ENCODE measurements around the gene HNRNPC. TPM values are rescaled to one million over a fixed set of nuclear protein-coding genes. Genes with fewer than 3 reads are reported as not detected.

Gene HNRNPC
- total RNA-seq, 1 donor, result 671 TPM

DNA sequence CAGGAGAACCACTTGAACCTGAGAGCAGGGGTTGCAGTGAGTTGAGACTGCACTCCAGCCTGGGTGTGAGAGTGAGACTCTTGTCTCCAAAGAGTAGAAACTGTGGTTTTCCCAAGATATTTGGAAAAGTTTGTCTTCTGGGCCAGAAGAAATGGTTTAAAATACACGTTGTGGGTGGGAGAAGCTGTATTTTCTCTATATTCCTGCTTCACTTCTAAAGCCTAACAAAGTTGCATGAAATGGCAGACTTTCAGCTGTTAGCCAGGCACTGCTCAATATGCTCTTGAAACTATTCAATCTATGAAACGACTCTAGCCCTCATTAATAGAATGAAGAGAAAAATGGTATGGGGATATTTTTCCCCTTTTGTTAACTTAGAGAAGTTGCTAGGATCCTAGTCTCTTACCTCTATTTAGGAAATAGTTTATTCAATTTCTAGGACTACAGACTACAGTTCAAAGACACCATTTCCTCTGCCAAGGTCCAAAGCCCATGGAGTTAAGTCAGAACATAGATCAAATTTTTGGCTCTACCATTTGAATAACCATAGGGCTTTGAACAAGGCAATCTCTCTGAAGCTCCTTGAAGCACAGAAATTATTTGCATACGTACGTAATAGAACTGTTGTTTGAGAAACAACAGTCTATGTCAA lies 64.1 kb downstream of the HNRNPC start:
- TF ChIP-seq, protein P1, sequence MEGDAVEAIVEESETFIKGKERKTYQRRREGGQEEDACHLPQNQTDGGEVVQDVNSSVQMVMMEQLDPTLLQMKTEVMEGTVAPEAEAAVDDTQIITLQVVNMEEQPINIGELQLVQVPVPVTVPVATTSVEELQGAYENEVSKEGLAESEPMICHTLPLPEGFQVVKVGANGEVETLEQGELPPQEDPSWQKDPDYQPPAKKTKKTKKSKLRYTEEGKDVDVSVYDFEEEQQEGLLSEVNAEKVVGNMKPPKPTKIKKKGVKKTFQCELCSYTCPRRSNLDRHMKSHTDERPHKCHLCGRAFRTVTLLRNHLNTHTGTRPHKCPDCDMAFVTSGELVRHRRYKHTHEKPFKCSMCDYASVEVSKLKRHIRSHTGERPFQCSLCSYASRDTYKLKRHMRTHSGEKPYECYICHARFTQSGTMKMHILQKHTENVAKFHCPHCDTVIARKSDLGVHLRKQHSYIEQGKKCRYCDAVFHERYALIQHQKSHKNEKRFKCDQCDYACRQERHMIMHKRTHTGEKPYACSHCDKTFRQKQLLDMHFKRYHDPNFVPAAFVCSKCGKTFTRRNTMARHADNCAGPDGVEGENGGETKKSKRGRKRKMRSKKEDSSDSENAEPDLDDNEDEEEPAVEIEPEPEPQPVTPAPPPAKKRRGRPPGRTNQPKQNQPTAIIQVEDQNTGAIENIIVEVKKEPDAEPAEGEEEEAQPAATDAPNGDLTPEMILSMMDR (IDR thresholded peaks at IDR 0.05; ENCODE audit: insufficient read depth, low read depth, low read length), result no peak
- no peak overlapping the region for H3K4me3 ChIP-seq (ENCODE audit: low read depth, low read length)
- no peak for DNase-seq (ENCODE audit: low read depth)

DNA sequence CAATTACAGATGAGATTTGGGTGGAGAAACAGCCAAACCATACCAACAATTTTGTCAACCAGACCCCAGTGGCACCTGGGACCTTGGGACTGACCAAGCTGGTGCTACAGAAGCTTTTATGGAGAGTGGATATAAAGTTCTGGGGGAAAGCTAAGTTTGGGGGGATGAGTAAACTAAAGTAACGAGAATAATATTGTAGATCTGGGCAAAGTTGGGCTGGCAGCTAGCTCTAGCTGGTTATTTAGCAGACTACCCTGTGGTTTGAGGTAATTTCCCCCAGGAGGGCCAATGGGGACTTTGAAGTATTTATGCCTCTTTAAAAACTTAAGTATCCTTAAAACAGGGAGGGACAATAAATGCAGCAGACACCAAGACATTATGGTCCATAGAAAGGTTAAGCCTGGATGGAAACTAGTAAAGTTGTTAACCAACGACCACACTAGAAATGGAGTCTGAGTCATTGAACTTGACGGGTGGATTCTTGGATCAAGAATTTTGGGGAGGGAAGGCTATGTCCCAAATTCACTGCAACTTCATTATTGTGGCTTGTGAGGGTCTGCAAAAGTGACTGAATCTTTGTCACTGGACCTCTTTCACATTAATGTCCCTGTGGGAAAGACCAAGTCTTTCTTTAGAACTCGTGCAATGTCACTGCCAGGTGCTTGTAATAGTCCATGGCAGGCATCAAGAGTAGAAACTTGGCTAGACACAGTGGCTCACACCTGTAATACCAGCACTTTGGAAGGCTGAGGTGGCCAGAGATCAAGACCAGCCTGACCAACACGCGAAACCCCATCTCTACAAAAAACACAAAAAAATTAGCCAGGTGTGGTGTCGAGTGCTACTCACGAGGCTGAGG lies 64.8 kb downstream of the HNRNPC start:
- TF ChIP-seq, protein P1 (IDR thresholded peaks at IDR 0.05; ENCODE audit: insufficient read depth, low read depth, low read length), result no peak
- no peak for DNase-seq (ENCODE audit: low read depth)
- H3K4me3 ChIP-seq (ENCODE audit: low read depth, low read length), result no peak overlapping the region

DNA sequence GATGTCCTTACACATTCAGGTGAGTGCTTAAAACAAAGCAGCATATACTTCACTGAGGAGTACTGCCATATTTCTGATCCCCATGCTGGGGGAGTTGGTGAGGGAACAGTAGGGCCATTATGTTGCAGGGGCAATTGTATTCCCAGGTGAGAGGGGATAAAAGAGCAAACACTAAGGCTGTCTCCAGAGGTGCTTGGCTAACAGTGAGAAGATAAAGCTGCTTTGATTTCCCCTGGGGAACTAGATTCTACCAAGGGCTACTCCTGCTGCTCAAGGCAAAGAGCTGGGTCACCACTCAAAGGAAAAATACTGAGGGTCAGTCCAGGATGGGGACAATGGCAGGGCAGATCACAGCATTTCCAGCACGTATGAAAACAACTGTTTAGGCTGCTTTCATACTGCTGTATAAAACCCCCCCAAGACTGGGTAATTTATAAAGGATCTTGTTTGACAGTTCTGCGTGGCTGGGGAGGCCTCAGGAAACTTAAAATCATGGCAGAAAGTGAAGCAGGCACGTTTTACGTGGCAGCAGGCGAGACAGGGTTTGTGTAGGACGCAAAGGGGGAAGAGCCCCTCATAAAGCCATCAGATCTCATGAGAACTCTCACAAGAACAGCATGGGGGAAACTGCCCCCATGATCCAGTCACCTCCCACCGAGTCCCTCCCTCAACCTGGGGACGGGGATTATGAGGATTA lies 65.6 kb downstream of the HNRNPC start:
- H3K4me3 ChIP-seq (ENCODE audit: low read depth, low read length), result no peak overlapping the region
- TF ChIP-seq, protein P1 (IDR thresholded peaks at IDR 0.05; ENCODE audit: insufficient read depth, low read depth, low read length), result no peak
- DNase-seq (ENCODE audit: low read depth), result no peak

DNA sequence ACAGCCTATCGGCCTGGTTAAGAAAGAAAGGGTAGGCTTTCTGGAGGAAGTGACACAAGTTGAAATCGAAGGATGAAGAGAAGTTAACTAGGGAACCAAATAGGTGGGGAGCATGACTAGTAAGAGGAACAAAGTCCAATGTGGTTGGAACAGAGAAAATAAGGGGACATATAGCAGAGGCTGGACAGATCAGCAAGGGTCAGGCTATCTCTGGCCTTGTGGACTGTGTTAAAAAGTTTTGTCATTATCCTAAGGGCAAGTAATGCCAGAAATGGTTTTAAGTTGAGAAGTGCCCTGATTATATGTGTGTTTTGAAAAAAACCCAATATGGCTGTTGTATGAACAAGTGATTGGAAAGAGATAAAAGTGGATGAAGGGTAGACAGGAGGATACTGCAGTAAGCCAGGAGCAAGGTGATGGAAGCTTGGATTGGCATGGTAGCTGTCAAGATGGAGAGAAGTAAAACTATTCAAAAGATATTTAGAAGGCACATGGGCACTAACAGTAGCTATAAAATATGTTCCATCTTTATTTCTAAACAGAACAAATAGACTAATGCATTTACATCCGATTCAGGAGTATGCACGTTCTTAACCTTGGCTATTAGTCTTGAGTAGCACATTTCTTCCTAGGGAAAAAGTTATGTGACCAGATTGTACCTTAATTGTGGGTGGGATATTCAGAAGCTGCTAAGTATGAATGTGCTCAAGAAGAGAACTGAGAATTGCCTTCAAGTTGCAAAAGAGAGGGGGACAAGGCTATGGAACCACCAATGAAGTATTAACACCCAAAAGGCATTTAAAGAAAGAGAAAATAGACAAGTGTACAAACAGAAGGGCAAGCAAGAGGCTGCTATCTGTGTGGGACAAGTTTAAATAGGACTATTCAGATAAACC lies 66.5 kb downstream of the HNRNPC start:
- no peak for DNase-seq (ENCODE audit: low read depth)
- TF ChIP-seq, protein P1 (IDR thresholded peaks at IDR 0.05; ENCODE audit: insufficient read depth, low read depth, low read length), result no peak
- no peak overlapping the region for H3K4me3 ChIP-seq (ENCODE audit: low read depth, low read length)

DNA sequence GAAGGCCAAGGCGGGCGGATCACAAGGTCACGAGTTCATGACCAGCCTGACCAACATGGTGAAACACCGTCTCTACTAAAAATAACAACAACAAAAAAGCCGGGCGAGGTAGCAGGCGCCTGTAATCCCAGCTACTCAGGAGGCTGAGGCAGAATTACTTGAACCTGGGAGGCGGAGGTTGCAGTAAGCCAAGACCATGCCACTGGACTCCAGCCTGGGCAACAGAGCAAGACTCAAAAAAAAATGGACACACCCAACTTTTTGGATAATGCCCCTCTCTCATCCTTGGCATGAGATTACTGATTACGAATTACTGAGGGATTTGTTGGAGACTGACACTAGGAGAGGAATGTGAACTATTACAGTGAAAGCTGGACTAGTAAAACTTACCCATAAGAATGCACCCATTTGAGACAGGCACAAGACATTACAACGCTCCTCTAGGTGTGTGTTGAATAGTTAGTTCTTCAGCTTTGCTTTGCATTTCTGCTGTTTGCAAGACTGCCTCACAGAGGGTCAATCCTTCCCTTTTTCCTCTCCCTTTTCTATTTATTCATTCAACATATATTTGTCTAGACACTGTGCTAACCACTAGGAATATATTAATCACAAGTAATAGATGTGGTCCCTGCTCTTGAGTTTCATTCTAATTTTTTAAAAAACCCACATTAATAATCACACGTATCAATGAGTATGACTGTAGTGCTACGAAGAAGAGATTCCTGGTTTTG lies 67.3 kb downstream of the HNRNPC start:
- TF ChIP-seq, protein P1 (IDR thresholded peaks at IDR 0.05; ENCODE audit: insufficient read depth, low read depth, low read length), result no peak
- H3K4me3 ChIP-seq (ENCODE audit: low read depth, low read length), result no peak overlapping the region
- DNase-seq (ENCODE audit: low read depth), result no peak

Data from fibroblast of villous mesenchyme (primary cell).